NCI-H1105 (cell line): ENCODE data around the gene C17orf50.

Source experiments
- DNase-seq: peaks from one replicate; lab custom pipeline; 2025; lab: John Stamatoyannopoulos, UW

Gene C17orf50

DNA sequence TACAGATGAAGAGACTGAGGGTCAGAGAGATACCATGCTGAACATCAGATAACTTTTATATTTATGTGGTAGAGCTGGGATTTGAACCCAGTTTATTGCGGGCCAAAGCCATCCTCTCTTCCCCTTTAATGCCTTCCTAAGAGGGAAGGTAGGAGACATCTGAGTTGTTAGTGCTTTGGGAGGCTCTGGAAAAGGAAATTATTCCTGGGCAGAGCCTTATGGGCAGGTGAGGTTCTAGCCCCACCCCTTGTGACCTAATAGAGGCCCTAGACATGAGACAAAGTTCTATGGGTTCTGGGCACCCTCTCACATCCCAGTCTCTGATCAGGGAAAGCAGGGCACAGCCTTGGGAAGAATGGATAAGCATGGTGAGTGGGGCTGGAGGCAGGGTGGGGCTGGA, at the start of gene C17orf50:
C17orf50 (plus strand) TSS at position 301 of the 400 bp plus-strand sequence; CDS start at position 356, 55 bp downstream.
- no peak for DNase-seq

- DNase-seq = no peak
Measured at GRCh38 chr17:35710950-35711349, 49.7 kb upstream of the C17orf50 start.

- DNase-seq = no peak
Measured at GRCh38 chr17:35713069-35713728, 47.5 kb upstream of the C17orf50 start.

- DNase-seq = no peak
Measured at GRCh38 chr17:35714988-35715387, 45.7 kb upstream of the C17orf50 start.

DNA sequence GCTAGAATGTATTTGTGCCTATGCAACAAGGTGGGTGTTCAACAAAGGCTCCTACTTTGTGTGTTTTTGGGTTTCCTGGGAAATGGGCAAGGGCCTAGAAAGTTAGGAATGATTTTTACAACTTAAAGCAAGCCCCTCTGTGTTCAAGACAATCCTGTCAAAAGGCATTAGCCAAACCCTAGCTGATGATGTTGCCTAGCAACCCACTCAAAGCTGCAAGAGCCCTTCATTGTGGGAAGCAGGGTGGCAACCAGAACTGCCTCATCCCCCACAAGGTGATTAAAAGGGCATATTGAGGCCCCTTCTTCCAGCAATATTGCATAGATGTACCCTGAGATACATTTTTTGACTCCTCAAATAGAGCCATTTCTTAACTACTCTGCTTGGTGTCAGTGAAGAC, 45.3 kb upstream of the C17orf50 start:
- DNase-seq = no peak

DNA sequence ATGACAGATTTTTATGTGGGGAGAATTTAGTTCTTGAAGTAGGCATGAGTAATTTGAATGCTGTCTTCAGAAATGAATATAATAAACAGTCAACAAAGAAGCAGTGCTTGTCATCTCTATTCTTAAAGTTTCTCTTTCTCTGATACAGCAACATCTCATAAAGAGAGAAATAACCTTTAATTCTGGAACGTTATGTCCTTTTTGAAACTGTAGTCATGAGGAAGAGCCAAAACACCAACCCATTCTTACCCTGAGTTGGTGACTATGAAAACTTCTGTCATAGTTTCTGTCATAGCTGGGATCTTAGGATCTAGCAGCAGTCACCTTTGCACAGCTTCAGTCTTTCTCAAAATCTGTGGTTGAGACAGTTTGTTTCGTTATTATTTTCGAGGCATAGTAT, 44.5 kb upstream of the C17orf50 start:
- DNase-seq = no peak

- no peak for DNase-seq
Measured at GRCh38 chr17:35716897-35717465, 43.7 kb upstream of the C17orf50 start.

- DNase-seq = no peak
Measured at GRCh38 chr17:35717475-35717874, 43.2 kb upstream of the C17orf50 start.

GRCh38 chr17:35723735-35724134, 37.0 kb upstream of the C17orf50 start:
- no peak for DNase-seq

DNA sequence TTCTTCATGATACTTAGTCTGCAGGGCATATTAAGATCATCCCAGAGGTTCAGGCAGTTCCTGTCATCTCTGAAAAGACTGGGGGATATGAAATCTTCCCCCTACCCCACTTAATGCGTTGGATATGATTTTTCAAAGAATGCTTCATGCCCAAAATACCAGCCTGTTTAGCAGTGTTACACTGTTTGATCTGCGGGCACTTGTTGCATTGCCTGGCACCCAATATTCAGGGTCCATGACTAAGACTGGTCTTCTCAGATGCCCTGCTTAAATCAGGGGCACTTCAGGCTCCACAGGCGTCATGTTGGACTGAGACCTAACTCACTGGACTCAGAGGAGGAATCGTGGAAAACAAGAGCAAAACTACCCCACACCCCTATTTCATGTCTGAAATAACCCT, 35.6 kb upstream of the C17orf50 start:
- no peak for DNase-seq

DNA sequence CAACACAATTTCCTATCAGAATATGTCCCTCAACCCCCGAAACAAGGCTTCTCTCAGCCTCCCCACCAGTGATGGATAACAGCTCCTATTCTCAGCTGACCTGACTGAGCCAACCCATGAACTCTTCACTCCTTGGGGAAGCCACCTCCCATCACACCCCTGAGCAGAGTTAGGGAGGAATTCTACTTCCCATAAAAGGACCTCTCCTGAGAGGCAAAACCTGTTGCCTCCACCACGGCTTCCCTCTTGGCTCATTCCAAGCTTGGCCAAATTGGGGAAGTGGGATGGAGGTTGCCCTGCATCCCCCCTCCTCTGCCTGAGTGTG, 34.9 kb upstream of the C17orf50 start:
- no peak for DNase-seq

DNA sequence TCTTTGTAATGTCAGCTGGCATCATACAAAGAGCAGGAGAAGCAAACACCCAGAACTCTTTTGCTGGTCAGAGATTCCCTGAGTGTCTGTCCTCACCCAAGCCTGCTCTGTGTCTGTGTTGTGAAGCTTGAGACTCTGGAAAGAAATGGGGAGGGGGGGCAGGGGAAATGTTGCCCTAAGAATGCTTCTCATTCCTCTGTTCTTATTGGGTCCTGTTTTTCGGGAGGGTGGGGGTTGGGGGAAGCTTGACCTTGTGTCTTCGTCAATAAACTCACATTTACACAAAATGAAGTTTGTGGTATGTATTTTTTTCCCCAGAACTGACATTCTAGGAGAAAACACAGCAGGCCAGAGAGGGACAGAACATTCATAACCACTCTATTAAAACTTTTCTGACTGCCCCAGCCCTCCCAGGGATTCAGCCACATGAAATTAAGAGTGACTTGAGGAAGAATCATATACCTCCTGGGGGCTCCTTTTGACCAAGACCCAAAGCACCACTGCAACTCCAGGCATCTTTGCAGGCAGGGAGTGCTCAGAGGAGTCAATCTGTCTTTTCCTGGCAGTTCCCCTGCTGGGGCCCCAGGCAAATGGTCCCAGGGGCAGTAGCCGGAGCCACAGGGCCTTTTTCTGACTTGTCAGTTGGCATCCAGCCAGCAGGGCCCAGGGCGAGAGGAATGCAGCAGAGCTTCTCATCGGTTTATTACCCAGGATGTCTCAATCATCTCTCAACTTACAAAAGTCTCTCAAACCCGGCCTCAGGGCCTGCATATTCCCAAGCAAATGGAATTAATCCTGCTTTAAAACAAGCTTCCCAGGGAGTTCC, 34.3 kb upstream of the C17orf50 start:
- DNase-seq = no peak

GRCh38 chr17:35726953-35727460, 33.7 kb upstream of the C17orf50 start:
- DNase-seq = no peak

GRCh38 chr17:35727635-35728034, 33.1 kb upstream of the C17orf50 start:
- DNase-seq = no peak

DNA sequence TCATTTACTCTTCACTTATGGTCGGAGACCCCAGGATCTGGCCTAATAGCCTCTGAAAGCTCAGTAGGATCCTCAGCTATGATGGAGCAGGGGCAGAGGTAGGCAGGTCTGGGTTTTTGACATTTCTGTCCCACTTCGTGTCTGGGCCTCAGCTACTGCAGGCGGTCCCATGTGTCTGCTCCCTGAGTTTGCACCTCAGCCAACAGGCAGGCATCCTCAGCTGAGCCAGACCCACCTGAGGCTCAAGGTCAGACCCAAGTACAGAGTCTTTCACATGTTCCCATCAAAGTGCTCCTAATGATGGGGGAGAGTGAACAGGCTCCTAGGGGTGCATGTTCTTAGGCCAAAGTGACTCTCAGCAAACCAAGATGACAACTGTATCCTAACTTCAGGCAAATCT, 32.1 kb upstream of the C17orf50 start:
- DNase-seq = no peak

DNA sequence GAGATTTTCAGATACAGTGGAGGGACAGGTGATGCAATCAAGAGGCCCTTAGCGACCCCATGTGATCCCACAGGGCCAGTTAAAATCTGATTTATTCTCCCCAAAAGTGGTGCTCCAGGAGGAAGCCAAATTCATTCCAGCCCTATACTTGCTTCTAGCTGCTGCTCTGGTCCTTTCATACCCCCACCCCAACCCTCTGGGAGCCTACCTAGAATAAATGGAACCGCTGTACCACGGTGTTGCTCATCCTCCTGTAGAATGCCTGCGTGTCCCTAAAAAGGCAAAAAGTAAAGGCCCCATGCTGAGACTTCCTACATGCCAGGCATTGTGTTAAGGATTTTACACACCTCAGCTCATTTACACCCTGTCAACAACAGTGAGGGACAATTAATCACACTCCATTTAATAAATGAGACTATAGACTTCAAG, 31.3 kb upstream of the C17orf50 start:
- DNase-seq = no peak

GRCh38 chr17:35730400-35731005, 30.2 kb upstream of the C17orf50 start:
- DNase-seq = no peak

- DNase-seq = no peak
Measured at GRCh38 chr17:35731239-35731916, 29.3 kb upstream of the C17orf50 start, which contains the start of gene RASL10B. Gene RASL10B (plus strand): TSS chr17:35731639. CDS start chr17:35735185, 3,546 bp downstream.

GRCh38 chr17:35731917-35732805, 28.5 kb upstream of the C17orf50 start:
- DNase-seq = no peak

- DNase-seq = no peak
Measured at GRCh38 chr17:35732806-35733136, 27.9 kb upstream of the C17orf50 start.

- no peak for DNase-seq
Measured at GRCh38 chr17:35733366-35733765, 27.3 kb upstream of the C17orf50 start.
